Neuronal stem cell (in vitro differentiated cells): ENCODE data around the gene NTN5.

Experiments
- DNase-seq: peaks from one replicate; pipeline ENCODE4 v3.0.0-alpha.2; 2013; ENCODE audit warnings: low spot score
- H2AFZ ChIP-seq: one replicate; pipeline ENCODE4 v1.6.1; 2013; ENCODE audit warnings: mild to moderate bottlenecking, low read length, inconsistent platforms
- H2AK5ac ChIP-seq: 2 replicates; pipeline ENCODE4 v1.6.1; 2013; ENCODE audit warnings: low read depth, mild to moderate bottlenecking, inconsistent platforms, low read length, moderate library complexity, mixed read lengths
- H2BK120ac ChIP-seq: 2 replicates; pipeline ENCODE4 v1.6.1; 2013; ENCODE audit warnings: low read depth, mild to moderate bottlenecking, inconsistent platforms, low read length, moderate library complexity, mixed read lengths
- H2BK12ac ChIP-seq: one replicate; pipeline ENCODE4 v1.6.1; 2013; ENCODE audit warnings: low read length, inconsistent platforms
- H2BK15ac ChIP-seq: 2 replicates; pipeline ENCODE4 v1.6.1; 2013; ENCODE audit warnings: mild to moderate bottlenecking, low read length, inconsistent platforms, mixed read lengths
- H2BK5ac ChIP-seq: one replicate; pipeline ENCODE4 v1.6.1; 2013; ENCODE audit warnings: inconsistent platforms, mild to moderate bottlenecking, low read length, moderate library complexity
- H3K14ac ChIP-seq: one replicate; pipeline ENCODE4 v1.6.1; 2013; ENCODE audit warnings: low read length, inconsistent platforms
- H3K18ac ChIP-seq: 2 replicates; pipeline ENCODE4 v1.6.1; 2013; ENCODE audit warnings: low read length, inconsistent platforms
- H3K23ac ChIP-seq: 2 replicates; pipeline ENCODE4 v1.6.1; 2013; ENCODE audit warnings: low read depth, mild to moderate bottlenecking, mixed read lengths, low read length, inconsistent platforms; ENCODE audit not compliant: poor library complexity
- H3K27ac ChIP-seq: replicated peaks from 3 replicates; pipeline ENCODE4 v1.5.1; 2013; ENCODE audit warnings: low read length, inconsistent platforms
- H3K27me3 ChIP-seq, 3 experiments: 2 replicates each; pipeline ENCODE4 v1.6.1; 2013; ENCODE audit warnings: low read length in 3 of 3, mild to moderate bottlenecking in 2 of 3, inconsistent platforms in 1 of 3, low read depth in 1 of 3, mixed read lengths in 1 of 3, moderate library complexity in 1 of 3; ENCODE audit not compliant: control insufficient read depth in 3 of 3, insufficient read depth in 3 of 3
- H3K36me3 ChIP-seq, 2 donors: replicated peaks in 1 of 2; 2 replicates each; pipeline ENCODE4 v1.6.1; 2013; ENCODE audit warnings: low read length in 2 of 2; ENCODE audit not compliant: control insufficient read depth in 2 of 2, insufficient read depth in 2 of 2
- H3K4ac ChIP-seq: 2 replicates; pipeline ENCODE4 v1.6.1; 2013; ENCODE audit warnings: inconsistent platforms, mild to moderate bottlenecking, low read length, moderate library complexity
- H3K4me1 ChIP-seq, 2 donors: 1 replicate in 1 of 2; 2 replicates in 1 of 2; pipeline ENCODE4 v1.6.1; 2013; ENCODE audit warnings: low read length in 2 of 2, low read depth in 1 of 2; ENCODE audit not compliant: control insufficient read depth in 2 of 2, insufficient read depth in 1 of 2
- H3K4me2 ChIP-seq: one replicate; pipeline ENCODE4 v1.6.1; 2013; ENCODE audit warnings: mild to moderate bottlenecking, low read length, inconsistent platforms; ENCODE audit not compliant: insufficient read depth, poor library complexity, severe bottlenecking
- H3K4me3 ChIP-seq, 2 donors: 2 replicates each; pipeline ENCODE4 v1.5.1; 2013; ENCODE audit warnings: low read length in 2 of 2, mild to moderate bottlenecking in 2 of 2, inconsistent platforms in 1 of 2, moderate library complexity in 1 of 2
- H3K79me1 ChIP-seq: one replicate; pipeline ENCODE4 v1.6.1; 2013; ENCODE audit warnings: low read depth, mild to moderate bottlenecking, inconsistent platforms, low read length, moderate library complexity
- H3K9ac ChIP-seq: one replicate; pipeline ENCODE4 v1.6.1; 2013; ENCODE audit warnings: mild to moderate bottlenecking, low read depth, low read length, inconsistent platforms; ENCODE audit not compliant: poor library complexity
- H3K9me3 ChIP-seq, 2 donors: replicated peaks in 1 of 2; 2 replicates each; pipeline versions ENCODE3 to v1.6.1; 2013; ENCODE audit warnings: low read length in 2 of 2, mild to moderate bottlenecking in 2 of 2, inconsistent platforms in 1 of 2, low read depth in 1 of 2, mixed read lengths in 1 of 2, moderate library complexity in 1 of 2; ENCODE audit not compliant: control insufficient read depth in 2 of 2, insufficient read depth in 1 of 2
- H4K8ac ChIP-seq: one replicate; pipeline ENCODE4 v1.6.1; 2013; ENCODE audit warnings: low read depth, mild to moderate bottlenecking, inconsistent platforms, low read length, moderate library complexity
- H4K91ac ChIP-seq: one replicate; pipeline ENCODE4 v1.6.1; 2013; ENCODE audit warnings: low read length, low read depth, mild to moderate bottlenecking, inconsistent platforms; ENCODE audit not compliant: poor library complexity
- WGBS, 2 donors: extraction: QIAGEN DNeasy Blood & Tissue Kit; methylation state at CpG; one replicate each; pipeline ENCODE4 v1.1.7; 2013; ENCODE audit warnings: missing lambda C conversion rate in 2 of 2, mixed read lengths in 1 of 2; ENCODE audit not compliant: insufficient read length in 2 of 2, insufficient replicate concordance in 1 of 2; ENCODE audit errors: extremely low coverage in 2 of 2; 5-methylcytosine and 5-hydroxymethylcytosine counted together

The NTN5 gene

DNA sequence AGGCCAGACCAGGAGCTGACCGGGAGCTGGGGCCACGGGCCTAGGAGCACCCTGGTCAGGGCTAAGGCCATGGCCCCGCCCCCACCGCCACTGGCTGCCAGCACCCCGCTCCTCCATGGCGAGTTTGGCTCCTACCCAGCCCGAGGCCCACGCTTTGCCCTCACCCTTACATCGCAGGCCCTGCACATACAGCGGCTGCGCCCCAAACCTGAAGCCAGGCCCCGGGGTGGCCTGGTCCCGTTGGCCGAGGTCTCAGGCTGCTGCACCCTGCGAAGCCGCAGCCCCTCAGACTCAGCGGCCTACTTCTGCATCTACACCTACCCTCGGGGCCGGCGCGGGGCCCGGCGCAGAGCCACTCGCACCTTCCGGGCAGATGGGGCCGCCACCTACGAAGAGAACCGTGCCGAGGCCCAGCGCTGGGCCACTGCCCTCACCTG, 46.9 kb downstream of the NTN5 start:
- DNase-seq, result no peak
- no peak overlapping the region for H3K27ac ChIP-seq
- no peak overlapping the region for H2BK15ac ChIP-seq
- H2BK5ac ChIP-seq, result no peak overlapping the region
- peaks cover 2 to 44% of the 10 kb centered on the region in 2 donors for H3K36me3 ChIP-seq
- WGBS, 2 donors, result no CpG with 5 or more reads among the region's 30 CpGs
- no peak overlapping the region for H3K4ac ChIP-seq
- peak overlapping the region; percentile 81 for H3K23ac ChIP-seq
- no peaks in the 10 kb centered on the region for H3K9me3 ChIP-seq
- no peak overlapping the region for H4K8ac ChIP-seq
- H3K18ac ChIP-seq, result peak overlapping the region; percentile 60
- H2AFZ ChIP-seq, result no peak overlapping the region
- H2BK12ac ChIP-seq, result peak overlapping the region; percentile 78
- H3K4me2 ChIP-seq, result no peak overlapping the region
- H3K79me1 ChIP-seq, result peaks cover 5% of the 10 kb centered on the region
- no peak overlapping the region for H3K4me3 ChIP-seq
- H3K14ac ChIP-seq, result no peak overlapping the region
- no peak overlapping the region for H2BK120ac ChIP-seq
- no peaks in the 10 kb centered on the region for H3K27me3 ChIP-seq
- peak overlapping the region; percentile 67 for H3K9ac ChIP-seq
- no peak overlapping the region for H4K91ac ChIP-seq
- H3K4me1 ChIP-seq, result peaks cover 14 to 20% of the 10 kb centered on the region in 2 donors
- peak overlapping the region; percentile 44 for H2AK5ac ChIP-seq

DNA sequence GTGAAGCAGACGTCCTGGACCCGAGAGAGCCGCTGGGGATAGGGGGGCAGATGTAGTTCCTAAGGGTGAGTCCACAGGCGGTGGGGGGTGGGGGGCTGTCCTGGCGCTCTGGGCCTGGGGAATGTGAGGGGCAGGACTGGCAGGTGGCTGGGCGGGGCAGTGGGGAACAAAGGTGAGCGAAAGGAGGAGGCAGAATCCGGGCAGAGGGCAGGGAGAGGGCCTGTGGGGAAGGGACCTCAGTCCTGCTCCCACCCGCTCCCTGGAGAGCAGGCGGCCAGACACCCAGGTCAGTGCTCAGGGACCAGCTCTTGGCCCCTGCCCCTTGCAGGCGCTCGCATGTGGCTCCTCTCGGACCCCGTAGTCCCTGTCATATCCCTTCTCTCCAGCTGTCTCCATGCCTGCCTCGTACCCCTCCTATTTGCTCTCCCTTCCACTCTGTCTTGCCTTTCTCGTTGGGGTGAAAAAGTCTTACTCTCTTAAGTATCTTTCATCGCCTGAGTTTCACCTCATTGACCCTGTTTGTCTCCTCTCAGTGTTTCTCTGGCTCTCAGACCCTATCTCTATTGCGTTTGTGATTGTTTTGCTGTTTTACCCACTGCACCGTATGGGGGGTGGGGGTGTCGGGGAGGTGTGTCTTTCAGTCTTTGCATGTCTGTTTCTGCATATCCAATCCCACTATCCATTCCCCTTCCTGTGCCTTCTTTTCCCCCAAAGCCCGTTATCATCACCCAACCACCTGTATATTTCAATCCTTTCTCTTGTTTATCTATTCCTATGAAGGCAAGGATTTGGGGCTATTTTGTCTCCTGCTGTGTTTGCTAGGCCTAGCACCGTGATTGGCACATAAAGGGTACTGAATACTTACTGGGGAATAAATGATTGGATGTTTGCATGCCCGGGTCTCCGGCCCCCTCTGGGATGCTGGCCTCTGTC, 47.8 kb downstream of the NTN5 start:
- Histone ChIP-seq H3K23ac (peak overlapping the region; percentile 81), H2BK12ac (no peak overlapping the region), H3K27ac (peak overlapping the region; percentile 76), H3K36me3 (peaks cover 2 to 39% of the 10 kb centered on the region in 2 donors), H2AK5ac (peak overlapping the region; percentile 95), H3K4me1 (peaks cover 8 to 13% of the 10 kb centered on the region in 2 donors), H3K14ac (no peak overlapping the region), H3K4me3 (peak overlapping the region; percentile 55 to 80), H3K79me1 (peaks cover 8% of the 10 kb centered on the region), H3K9me3 (no peaks in the 10 kb centered on the region), H3K18ac (peak overlapping the region; percentile 93), H2BK5ac (peak overlapping the region; percentile 98), H2BK120ac (peak overlapping the region; percentile 49), H3K9ac (peak overlapping the region; percentile 92), H4K91ac (no peak overlapping the region), H3K4ac (peak overlapping the region; percentile 77), H4K8ac (no peak overlapping the region), H3K4me2 (peak overlapping the region; percentile 91), H2AFZ (peak overlapping the region; percentile 68), H2BK15ac (peak overlapping the region; percentile 99), H3K27me3 (no peaks in the 10 kb centered on the region)
- no CpG with 5 or more reads among the region's 24 CpGs for WGBS, 2 donors
- no peak for DNase-seq

DNA sequence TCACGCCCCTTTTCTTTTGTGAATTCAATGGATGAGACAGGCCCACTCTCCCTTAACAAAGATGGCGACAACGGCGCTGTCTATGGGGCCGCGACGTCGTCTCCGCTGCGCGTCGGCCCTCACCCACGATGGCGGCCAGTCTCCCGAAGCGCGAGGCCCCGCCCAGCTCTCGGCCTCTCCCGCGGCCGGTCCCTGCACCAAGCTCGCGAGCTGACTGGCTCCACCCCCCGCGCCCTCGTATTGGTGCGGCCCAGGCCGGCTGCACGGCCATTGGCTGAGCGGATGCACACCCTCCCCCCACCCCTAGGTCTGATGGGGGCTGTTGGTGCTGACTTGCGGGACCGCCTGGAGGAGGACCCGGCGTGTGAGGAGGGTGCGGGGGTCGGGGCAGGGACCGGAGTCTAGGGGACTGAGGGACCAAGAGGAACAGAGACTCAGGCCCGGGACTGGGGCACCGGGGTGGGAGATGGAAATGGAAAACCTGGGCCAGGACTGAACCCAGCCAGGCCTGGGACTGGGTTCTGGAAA, 48.7 kb downstream of the NTN5 start:
- Histone ChIP-seq H3K4me3 (peak overlapping the region; percentile 55 to 80), H3K4ac (peak overlapping the region; percentile 77), H4K91ac (no peak overlapping the region), H3K18ac (peak overlapping the region; percentile 93), H2BK15ac (peak overlapping the region; percentile 99), H2AFZ (peak overlapping the region; percentile 75), H3K27ac (peak overlapping the region; percentile 76), H3K4me2 (peak overlapping the region; percentile 91), H3K23ac (peak overlapping the region; percentile 94), H3K9me3 (no peaks in the 10 kb centered on the region), H3K9ac (peak overlapping the region; percentile 92), H2BK12ac (peak overlapping the region; percentile 30), H3K4me1 (peaks cover 5 to 13% of the 10 kb centered on the region in 2 donors), H2AK5ac (peak overlapping the region; percentile 95), H2BK120ac (peak overlapping the region; percentile 49), H3K36me3 (peaks cover 2 to 31% of the 10 kb centered on the region in 2 donors), H3K27me3 (no peaks in the 10 kb centered on the region), H4K8ac (no peak overlapping the region), H3K79me1 (peaks cover 8% of the 10 kb centered on the region), H2BK5ac (peak overlapping the region; percentile 98), H3K14ac (no peak overlapping the region)
- DNase-seq, result peak; percentile 97
- WGBS, 2 donors, result no CpG with 5 or more reads among the region's 40 CpGs

DNA sequence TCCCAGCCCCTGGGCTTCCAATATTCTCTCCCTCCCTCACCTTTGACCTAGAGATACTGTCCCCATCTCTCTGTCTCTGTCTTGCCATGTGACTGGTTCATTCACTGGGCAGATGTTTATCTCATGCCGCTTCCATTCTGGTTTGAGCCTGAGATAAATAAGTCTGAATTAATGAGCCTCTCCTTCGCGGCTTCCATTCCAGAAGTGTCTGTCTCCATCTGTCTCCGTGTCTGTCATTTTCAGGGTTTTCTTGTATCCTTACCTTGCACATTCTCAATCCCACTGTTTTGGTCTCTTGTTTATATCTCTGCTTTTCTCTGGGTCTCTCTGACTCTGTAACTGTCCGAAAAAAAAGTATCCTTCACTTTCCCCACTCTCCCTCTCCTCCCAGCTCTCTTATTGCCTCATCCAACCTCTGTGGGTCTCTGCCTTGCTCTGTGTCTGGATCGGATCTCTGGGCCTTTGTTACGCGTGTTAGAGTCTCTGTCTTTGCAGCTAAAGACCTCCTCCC, 49.2 kb downstream of the NTN5 start:
- DNase-seq, result no peak
- H3K27ac ChIP-seq, result peak overlapping the region; percentile 74

More for the DNA sequence above, 49.2 kb downstream of the NTN5 start:
- Histone ChIP-seq H2BK15ac (no peak overlapping the region), H3K4ac (no peak overlapping the region), H3K9me3 (no peaks in the 10 kb centered on the region), H3K4me2 (peak overlapping the region; percentile 30), H3K36me3 (peaks cover 2 to 26% of the 10 kb centered on the region in 2 donors), H3K27me3 (no peaks in the 10 kb centered on the region), H3K4me1 (peaks cover 5 to 13% of the 10 kb centered on the region in 2 donors), H3K4me3 (peak overlapping the region in 1 of 2 donors; percentile 51), H3K14ac (no peak overlapping the region), H2AK5ac (no peak overlapping the region), H3K23ac (no peak overlapping the region), H3K9ac (no peak overlapping the region), H4K91ac (no peak overlapping the region), H3K18ac (no peak overlapping the region), H2AFZ (peak overlapping the region; percentile 75), H2BK12ac (no peak overlapping the region), H2BK5ac (no peak overlapping the region), H2BK120ac (no peak overlapping the region), H3K79me1 (peaks cover 8% of the 10 kb centered on the region), H4K8ac (no peak overlapping the region)
- WGBS, 2 donors, result no CpG with 5 or more reads among the region's 8 CpGs
